Measurements from ENCODE around the gene TRAF3. TPM values are rescaled to one million over a fixed set of nuclear protein-coding genes. Genes with fewer than 3 reads are reported as not detected.
A peak's percentile ranks its signal among the peaks of the same experiment; 100 is the strongest.

The TRAF3 gene
- total RNA-seq, 1 experiment from 2014 or later: 11.2 TPM

- H3K9me3 Mint-ChIP-seq: peaks cover 3% of the 10 kb centered on the region
- POLR2A ChIA-PET: interaction anchor here (0.6 kb wide), 1 partner anchor 114 kb away, joined by 3 read pairs; no protein-coding TSS in a partner anchor
- no peak for TF ChIP-seq ZNF232 (CRISPR knock-in tag; IDR thresholded peaks at IDR 0.05)
- TF ChIP-seq SOX15 (CRISPR knock-in tag; IDR thresholded peaks at IDR 0.05): no peak
- TF ChIP-seq PRRX2 (CRISPR knock-in tag; IDR thresholded peaks at IDR 0.05): no peak
- no peak for TF ChIP-seq EMX1 (CRISPR knock-in tag; IDR thresholded peaks at IDR 0.05)
- no peak for TF ChIP-seq ZNF425 (CRISPR knock-in tag; conservative IDR thresholded peaks at IDR 0.05)
- no peak for TF ChIP-seq PRDM15 (CRISPR knock-in tag; IDR thresholded peaks at IDR 0.05)
- H3K4me3 Mint-ChIP-seq: no peak overlapping the region
- CTCF ChIA-PET: no interaction called here
- no peak for ATAC-seq
- peaks cover 10% of the 10 kb centered on the region for H3K4me1 Mint-ChIP-seq
- no peak for DNase-seq (ENCODE audit: low spot score)
- H3K27ac Mint-ChIP-seq: 0 out of 2 replicates have a peak overlapping the region, but pooled peaks have one; percentile 25
- no peaks in the 10 kb centered on the region for H3K27me3 Mint-ChIP-seq (ENCODE audit: low read depth)
- H3K36me3 Mint-ChIP-seq: peaks cover 2% of the 10 kb centered on the region; the same call in 1 of the 2 replicates
Measured at GRCh38 chr14:102798926-102799325, 21.7 kb downstream of the TRAF3 start.

GRCh38 chr14:102799684-102800562, 22.7 kb downstream of the TRAF3 start:
- CTCF ChIA-PET: no interaction called here

More at GRCh38 chr14:102799684-102800562, 22.7 kb downstream of the TRAF3 start:
- Mint-ChIP-seq H3K9me3 (no peaks in the 10 kb centered on the region), H3K4me1 (peaks cover 9% of the 10 kb centered on the region), H3K36me3 (no peaks in the 10 kb centered on the region), H3K27ac (no peak overlapping the region), H3K27me3 (ENCODE audit: low read depth) (no peaks in the 10 kb centered on the region), H3K4me3 (no peak overlapping the region)
- DNase-seq (ENCODE audit: low spot score): no peak
- POLR2A ChIA-PET: no interaction called here
- no peak for ATAC-seq
- TF ChIP-seq SMAD3 (CRISPR knock-in tag; IDR thresholded peaks at IDR 0.05; ENCODE audit: borderline replicate concordance): no peak
- no peak for TF ChIP-seq ZNF219 (CRISPR knock-in tag; IDR thresholded peaks at IDR 0.05; ENCODE audit: borderline replicate concordance)
- no peak for TF ChIP-seq NFE2L1 (CRISPR knock-in tag; IDR thresholded peaks at IDR 0.05)
- TF ChIP-seq TEAD4 (CRISPR knock-in tag; IDR thresholded peaks at IDR 0.05): no peak
- no peak for TF ChIP-seq MXD4 (CRISPR knock-in tag; IDR thresholded peaks at IDR 0.05; ENCODE audit: borderline replicate concordance)
- no peak for TF ChIP-seq JAZF1 (CRISPR knock-in tag; IDR thresholded peaks at IDR 0.05)
- no peak for TF ChIP-seq RELA (CRISPR knock-in tag; IDR thresholded peaks at IDR 0.05; ENCODE audit: borderline replicate concordance)
- TF ChIP-seq ZNF281 (CRISPR knock-in tag; IDR thresholded peaks at IDR 0.05): no peak
- TF ChIP-seq FOXP1 (CRISPR knock-in tag; IDR thresholded peaks at IDR 0.05; ENCODE audit: borderline replicate concordance): no peak
- TF ChIP-seq ZNF416 (CRISPR knock-in tag; IDR thresholded peaks at IDR 0.05): no peak

Measured in WTC11 (cell line).